GM21786 (cell line): ENCODE measurements around the gene PIK3C2G.

Experiments used
- ATAC-seq: cut with Tn5 transposase; IDR thresholded peaks from one replicate; pipeline ENCODE4 v1.9.1; 2021; ENCODE audit not compliant: unreplicated experiment

PIK3C2G gene

DNA sequence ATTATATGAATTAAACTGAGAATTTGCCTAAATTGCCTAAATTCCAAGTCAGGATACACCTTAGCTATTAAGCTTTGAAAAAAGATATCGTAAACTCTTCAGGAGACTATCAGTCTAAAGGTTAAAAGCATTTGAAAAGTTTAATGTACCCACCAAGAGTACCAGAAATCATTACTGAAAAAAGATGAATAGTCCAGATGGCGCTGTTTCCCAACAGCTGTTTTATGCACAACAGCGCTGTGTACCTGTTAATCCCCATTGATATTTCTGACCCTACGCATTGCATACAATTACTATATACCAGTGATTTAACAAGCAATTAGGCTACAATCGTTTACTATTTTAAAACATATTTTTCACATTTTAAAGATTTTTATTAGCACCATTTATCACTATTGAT lies 291.5 kb downstream of the PIK3C2G start:
- no peak for ATAC-seq

DNA sequence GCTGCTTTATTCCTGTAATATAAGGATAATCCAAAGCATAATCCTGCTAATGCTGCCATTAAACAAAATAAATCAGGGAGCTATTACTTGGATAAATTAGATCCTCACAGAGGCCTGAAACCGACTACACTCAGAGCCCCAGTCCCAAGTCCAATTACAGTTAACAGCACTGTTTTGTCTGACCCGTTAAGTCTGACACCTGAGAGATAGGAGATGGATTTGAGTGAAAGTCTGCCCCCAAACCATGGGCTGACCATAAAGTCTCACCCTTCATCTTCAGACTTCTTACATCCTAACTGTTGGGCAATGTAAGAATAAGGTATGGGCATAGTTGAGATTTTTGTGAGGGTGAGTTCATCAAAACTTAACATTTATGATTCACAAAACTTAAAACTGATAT lies 294.8 kb downstream of the PIK3C2G start:
- no peak for ATAC-seq

DNA sequence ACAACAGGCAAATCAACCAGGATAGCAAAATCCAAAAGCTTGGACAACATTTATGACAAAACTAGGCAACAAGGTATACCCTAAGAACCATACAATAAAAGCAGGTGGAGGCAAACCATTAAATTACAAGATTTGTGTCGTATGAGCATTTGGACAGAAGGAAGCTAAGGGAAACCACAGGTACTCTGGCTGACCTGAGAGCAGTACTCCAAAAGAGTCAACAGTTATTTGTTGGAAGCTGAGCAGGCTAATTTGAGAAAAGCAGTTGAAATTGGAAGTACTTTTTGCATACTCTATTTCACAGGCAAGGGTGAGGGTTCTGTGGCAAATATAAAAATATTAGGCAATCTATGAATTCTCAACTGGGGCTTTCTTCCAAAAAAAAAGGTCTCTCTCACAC lies 297.9 kb downstream of the PIK3C2G start:
- ATAC-seq: no peak

DNA sequence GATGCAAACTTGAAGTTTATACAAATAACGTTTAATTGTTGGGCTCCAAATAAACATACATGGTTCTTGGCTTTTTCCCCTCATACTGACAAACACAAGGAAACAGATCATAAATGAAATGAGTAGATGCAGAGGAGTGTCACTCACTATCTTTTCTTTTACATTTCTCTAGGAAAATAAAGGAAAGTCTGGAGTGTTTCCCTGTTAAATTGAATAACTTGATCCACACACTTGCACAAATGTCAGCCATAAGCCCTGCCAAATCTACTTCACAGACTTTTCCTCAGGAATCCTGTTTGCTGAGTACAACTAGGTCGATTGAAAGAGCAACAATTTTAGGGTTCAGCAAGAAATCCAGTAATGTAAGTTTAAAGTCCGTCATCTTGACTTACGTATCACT lies 301.2 kb downstream of the PIK3C2G start:
- ATAC-seq: no peak

DNA sequence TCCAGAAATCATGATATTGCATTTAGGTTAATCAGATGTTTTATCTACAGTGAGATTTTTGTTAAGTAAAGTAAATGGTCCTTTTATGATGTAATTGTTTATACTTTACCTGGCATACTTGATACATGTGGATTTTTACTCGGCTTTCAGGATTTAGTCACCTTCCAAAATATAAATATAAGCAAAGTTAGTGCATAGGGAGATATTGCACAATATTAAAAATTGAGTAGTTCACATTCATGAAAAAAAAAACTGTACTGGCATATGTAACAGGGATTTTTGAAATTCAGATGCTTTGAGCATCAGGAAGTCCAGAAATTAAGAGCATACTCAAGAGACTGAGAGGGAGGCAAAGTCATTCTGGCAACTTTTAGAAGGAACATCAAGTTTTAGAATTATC lies 303.0 kb downstream of the PIK3C2G start:
- no peak for ATAC-seq

DNA sequence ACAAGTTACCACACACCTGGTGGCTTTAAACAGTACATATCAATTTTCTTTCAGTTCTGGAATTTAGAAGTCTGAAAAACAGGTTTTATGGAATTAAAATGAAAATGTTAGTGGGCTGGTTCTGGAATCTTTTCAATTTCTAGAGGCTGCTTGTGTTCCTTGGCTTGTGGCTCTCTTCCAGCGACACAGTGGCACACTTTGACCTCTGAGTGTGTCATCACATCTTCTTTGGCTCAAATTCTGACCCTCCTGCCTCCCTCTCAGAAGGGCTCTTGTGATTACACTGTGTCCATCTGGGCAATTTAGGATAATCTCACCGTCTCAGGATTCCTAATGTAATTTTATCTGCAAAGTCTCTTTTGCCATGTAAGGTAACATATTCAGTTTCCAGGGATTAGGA lies 306.5 kb downstream of the PIK3C2G start:
- no peak for ATAC-seq

DNA sequence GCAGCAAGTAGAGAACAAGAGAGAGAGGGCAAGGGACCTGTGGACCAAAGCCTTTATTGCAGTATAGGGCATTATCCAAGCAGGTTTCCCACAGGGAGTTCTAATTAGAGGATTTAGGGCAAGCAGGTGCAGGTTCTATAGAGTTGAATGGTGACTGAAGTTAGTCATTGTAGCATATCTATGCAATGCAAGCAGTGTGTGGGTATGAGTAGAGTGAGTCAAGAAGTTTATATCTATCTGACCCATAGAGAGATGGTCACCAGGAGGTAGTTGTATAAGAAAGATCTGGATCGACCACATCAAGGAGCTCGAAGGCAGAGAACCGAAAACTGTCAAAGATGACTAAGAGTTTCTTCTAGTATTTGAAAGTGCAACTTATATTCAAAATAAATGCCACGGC lies 309.2 kb downstream of the PIK3C2G start:
- no peak for ATAC-seq

DNA sequence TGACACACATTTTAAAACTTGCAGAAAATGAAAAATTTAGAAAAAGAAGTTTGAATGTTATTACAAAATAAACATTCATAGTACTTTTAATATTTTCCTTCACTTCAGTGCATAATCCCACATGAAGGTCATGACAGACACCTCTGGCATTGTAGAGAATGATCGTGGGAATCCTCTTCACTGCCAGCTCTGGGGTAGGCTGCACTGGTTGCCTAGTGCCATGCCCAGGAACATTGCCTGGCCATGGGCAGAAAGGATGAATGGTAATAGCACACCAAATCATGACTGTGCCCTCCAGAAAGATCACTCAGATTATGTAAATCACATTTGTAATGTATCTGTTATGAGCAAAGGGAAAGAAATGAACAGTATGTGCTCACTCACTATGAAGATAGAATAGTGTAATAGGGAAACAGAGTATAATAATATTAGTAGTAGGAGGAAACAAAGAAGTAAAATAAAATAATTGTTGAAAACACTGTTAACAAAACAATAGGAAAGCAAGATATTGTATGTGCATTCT lies 314.8 kb downstream of the PIK3C2G start:
- ATAC-seq: no peak

DNA sequence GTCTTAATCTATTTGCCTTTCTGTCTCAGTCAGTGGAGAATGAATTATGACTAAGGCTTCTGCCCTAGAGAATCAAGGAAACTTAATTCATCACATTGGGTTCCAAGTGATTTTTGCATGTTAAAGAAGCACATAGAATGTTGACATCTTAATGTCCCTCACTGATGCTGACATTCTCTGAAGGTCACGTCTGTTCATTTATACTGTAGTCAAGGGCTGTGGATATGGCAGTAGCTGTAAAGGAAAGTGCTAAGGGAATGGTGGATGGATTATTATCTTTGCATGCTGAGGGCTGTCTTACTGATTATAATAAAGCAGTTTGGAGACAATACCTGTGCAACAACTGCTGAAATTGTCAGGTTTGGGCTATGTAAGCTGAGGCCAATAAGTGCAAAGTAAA lies 315.3 kb downstream of the PIK3C2G start:
- ATAC-seq: no peak

DNA sequence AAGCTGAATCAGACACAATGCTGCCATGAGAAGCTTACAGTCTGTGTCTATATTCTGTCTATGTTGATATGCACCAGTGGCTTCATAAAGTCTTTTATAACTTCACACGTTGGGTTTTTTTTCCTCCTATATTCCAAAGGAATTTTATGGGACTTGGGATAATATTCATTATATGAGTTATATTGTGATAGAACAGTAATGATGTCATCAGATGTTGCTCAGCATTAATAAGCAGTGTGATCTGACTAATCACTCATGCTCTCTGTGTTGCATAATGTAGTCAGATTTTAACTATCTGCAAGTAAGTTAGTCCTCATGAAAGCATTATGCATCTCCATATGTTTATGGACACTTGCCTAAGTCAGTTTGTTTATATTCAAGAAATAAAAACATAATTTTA lies 316.9 kb downstream of the PIK3C2G start:
- no peak for ATAC-seq

DNA sequence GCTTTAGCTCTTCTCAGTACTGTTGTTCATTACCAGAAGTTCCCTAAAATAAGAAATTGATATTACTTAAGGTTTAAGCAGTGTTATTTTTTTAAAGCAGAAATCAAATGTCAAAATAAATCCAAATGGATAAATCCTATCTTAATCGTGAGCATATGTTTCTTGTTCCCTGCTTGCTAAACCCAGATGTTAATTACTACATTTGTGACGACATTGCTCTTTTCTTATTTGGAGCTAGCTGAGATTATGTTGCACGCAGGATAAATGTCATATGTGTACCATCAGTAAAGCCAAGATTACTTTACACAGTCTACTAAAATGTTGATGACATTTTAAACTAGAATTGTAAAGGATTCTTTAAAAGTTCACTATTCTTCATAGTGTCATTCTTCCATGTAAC lies 319.0 kb downstream of the PIK3C2G start:
- no peak for ATAC-seq

DNA sequence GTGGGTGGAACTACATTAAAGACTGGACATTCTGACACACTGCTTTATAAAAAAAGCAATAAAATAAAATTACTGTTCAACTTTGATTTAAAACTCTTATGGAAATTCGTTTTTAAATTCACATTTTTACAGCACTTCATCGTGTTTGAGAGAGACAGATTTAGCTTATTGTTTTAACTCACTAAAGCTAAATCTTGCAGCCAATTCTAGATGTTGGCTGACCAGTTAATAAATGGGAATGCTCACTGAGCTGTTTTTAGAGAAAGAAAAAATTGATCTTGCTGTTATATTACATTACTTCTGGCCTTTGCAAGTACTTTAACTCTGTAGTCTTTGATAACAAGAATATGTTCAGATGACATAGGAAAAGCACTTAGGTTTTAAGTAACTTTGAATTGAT lies 319.4 kb downstream of the PIK3C2G start:
- no peak for ATAC-seq

DNA sequence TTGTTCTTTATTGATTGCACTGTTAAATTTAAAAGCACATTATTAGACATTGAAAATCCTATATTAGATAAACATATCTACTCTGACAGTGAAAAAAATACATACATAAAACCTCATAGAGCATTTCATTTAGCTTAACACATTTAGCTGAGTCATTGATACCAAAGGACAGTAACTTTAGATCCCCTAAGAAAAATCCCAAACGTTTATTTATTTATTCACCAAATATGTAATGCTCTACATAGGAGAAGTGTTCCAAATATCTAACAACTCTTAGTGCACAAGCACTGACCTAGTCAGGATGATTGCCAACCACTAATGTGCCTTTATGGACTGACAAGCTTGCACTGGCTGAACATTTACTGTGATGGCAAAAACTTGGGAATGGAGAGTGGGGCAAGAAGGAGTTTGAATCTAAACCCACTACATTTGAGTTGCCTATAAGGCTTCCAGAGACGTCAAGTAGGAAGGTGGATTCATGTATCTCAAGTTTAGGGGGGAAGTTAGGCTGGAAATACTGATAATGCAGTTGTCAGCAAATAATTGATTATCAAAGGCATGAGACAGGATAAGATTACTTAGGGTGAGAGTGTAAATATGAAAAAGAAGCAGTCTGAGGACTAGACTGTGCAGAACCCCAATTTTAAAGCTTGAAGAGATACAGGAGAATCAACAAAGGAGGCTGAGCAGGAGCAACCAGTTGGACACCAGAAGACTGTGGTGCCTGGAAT lies 320.1 kb downstream of the PIK3C2G start:
- ATAC-seq: no peak

DNA sequence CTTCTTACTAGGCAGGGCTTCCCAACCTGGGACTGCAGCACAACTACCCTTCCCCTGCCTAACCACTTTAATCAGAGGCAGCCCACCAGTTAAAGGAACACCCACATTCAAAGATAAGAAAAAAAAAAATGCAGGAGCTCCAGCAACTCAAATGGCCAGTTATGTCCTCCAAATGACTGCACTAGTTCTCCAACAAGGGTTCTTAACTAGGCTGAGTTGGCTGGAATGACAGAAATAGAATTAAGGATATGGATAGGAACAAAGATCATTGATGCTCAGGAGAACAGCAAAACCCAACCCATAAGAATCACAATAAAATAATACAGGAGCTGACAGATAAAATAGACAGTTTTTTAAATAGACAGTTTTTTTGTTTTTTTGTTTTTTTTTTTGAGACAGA lies 322.3 kb downstream of the PIK3C2G start:
- ATAC-seq: no peak

DNA sequence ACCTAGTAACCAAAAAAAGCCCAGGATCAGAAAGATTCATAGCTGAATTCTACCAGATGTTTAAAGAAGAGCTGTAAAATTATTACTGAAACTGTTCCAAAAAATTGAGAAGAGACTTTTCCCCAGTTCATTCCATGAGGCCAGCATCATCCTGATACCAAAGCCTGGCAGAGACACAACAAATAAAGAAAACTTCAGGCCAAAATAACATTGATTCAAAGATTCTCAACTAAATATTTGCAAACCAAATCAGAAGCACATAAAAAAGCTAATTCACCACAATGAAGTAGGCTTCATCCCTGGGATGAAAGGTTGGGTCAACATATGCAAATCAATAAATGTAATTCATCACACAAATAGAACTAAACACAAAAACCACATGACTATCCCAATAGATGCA lies 325.3 kb downstream of the PIK3C2G start:
- no peak for ATAC-seq

DNA sequence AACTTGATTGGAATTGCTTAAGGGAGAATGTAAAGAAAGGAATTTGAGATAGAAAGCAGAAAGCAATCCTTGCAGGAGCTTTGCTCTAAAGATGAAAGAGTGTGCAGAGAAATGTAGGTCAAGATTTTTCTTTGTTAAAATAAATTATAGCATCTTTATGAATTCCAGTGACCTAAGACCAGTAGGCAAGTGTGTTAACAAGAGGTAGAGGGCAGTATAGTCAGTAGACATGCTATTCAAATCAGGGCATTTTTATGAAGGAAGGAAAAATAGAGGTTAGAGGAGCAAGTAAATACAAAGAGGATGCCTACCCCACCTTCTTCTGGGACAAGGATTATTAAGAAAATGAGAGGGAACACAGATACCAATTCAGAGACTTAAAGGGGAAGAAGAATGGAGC lies 328.0 kb downstream of the PIK3C2G start:
- no peak for ATAC-seq

DNA sequence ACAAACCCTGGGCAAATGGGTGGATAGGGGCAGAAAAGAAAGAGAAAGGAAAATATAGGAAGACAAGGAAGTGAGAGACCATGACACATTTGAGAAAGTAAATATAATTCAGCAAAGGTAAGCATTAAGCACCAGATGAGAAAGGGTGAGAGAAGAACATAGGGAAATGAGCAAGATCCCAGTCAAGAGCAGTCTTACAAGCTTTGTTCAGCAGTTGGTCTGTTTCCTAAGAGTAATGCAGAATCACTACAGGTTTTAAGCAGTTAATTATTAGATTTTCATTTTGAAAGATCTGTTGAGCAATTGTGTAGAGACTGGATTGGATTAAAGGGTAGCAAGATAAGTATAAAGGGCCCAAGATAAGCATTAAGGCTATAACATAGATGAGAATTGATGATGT lies 330.2 kb downstream of the PIK3C2G start:
- ATAC-seq: no peak

DNA sequence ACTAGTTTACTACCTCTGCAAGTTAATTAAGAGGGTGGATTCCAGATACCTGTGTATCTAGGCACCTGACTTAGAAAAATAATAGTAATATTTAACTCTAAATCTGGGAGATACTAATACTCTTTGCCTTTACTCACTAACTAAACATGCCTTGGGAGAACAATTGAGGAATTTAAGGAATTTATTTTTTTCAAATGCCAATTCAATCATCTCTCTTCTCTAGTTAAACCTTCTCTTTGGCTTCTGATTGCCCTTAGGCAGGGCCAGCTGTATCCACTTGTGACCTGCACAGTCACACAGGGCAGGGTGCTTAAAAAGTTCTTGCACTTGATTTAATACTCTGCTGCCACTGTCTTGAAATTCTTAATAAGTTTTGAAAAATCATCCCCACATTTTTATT lies 334.1 kb downstream of the PIK3C2G start:
- ATAC-seq: no peak

DNA sequence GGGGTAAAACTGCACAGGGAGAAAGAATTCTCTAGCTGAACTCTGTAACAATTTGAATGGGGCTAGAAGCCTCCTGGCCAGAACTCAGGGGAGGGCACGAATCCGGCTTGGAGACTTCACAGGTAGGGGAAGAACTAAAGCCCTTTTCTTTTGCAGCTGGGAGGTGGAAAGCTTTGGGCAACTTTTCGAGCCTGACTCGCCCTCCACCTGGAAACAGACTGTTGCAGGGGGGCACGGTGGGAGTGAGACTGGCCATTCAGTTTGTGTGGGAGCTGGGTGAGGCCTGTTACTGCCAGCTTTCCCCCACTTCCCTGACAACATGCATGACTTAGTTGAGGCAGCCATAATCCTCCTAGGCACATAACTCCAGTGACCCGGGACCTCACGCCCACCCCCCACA lies 340.6 kb downstream of the PIK3C2G start:
- no peak for ATAC-seq

DNA sequence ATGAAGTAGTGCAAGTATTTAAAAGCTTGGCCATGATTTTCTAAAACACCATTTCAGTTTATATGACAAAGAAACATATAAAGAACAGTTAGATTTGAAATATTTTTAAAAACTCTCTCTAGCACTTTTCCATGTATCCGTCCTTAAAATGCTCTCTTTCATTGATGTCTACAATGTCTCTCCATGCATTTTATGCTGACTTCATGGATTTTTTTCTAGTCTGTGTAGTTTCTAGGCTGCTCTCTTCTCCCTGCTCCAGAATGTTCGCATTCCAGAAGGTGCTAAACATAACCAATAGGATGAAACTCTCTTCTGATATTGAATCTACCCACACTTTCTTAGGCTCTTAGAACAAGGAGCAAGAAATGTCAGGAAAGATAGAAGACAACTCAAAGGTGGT lies 351.7 kb downstream of the PIK3C2G start:
- ATAC-seq: no peak

DNA sequence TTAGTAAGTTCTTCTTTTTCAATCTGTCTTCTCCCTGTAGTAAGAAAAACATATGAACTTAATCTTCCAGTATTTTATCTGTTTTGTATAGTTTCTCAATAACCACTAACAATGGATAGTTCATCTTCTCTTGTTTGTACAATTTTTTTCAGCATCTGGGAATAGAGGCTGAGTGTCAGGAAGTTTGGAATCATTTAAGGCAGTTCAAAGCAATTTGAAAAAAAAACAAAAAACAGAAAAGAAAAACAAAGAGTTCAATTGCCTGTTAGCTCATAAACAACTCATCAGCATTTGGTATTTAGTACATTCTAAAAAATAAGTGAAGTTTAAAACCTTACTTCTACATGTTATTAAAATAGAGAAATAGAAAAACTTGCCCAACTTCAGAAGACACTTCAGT lies 359.7 kb downstream of the PIK3C2G start:
- ATAC-seq: no peak

DNA sequence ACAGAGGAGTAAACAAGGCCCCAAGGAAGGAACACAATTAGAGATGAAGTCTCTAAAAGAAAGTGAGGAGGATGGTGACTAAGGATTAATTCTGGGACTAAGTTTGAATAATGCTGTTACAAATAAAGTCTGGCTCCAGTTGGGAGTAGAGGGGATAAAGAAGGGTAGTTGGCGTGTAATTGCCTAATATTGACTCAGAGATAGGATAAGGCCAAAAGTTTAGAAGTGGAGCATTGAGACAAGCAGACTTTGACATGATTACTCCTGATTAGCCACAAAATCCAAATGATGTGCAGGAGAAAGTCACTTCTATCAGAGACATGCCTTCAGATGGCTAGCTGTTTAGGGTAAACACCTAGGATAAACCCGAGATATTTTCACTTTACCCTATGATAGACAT lies 368.1 kb downstream of the PIK3C2G start:
- ATAC-seq: no peak

DNA sequence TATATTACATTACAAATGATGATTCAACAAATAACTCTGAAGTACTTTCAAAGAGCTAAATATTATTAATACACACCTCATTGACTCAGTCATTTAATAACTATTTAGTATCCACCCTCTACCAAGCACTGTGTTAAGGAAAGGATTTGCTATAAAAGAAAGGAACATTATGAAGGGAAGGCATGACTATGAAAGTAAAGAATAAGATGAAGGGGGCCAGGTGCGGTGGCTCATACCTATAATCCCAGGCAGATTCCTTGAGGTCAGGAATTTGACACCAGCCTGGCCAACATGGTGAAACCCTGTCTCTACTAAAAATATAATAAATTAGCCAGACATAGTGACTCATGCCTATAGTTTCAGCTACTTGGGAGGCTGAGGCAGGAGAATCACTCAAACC lies 368.6 kb downstream of the PIK3C2G start:
- no peak for ATAC-seq
